GM12878 (cell line): ENCODE data around the gene LYPD4. TPM values are rescaled to one million over a fixed set of nuclear protein-coding genes. Genes with fewer than 3 reads are reported as not detected.

ENCODE experiments used
- ATAC-seq: fragments of 200-7000 bp; cut with Tn5 transposase; 3 replicates; pipeline ENCODE4 v1.9.1; 2020; ENCODE audit warnings: mild to moderate bottlenecking, moderate library complexity
- BruUV-seq: library from RNA; stranded (reverse); fragments of 400-500 nt; replicated peaks from 2 replicates; lab custom pipeline; 2021; lab: Mats Ljungman, UMichigan
- CTCF ChIA-PET: fragments of 300-600 bp; sonication (Branson Sonifier 250); formaldehyde crosslinking; extraction: SDS; loops from one replicate; lab custom pipeline; 2021; ENCODE audit warnings: inconsistent platforms; lab: Yijun Ruan, JAX
- POLR2A ChIA-PET: fragments of 350-600 bp; formaldehyde crosslinking; extraction: SDS; loops from one replicate; lab custom pipeline; 2021; ENCODE audit warnings: inconsistent platforms; lab: Charles Lee
- RAD21 ChIA-PET: fragments of 300-600 bp; sonication (Branson Sonifier 250); formaldehyde crosslinking; loops from one replicate; lab custom pipeline; 2023; ENCODE audit warnings: antibody characterized with exemption; ENCODE audit not compliant: unreplicated experiment; lab: Charles Lee
- SMC1A ChIA-PET: fragments of 300-600 bp; sonication (Branson Sonifier 250); formaldehyde crosslinking; loops from one replicate; lab custom pipeline; 2023; ENCODE audit not compliant: unreplicated experiment, uncharacterized antibody; lab: Charles Lee
- DNase-seq: peaks from one replicate; pipeline ENCODE4 v3.0.0-alpha.2; 2011; ENCODE audit warnings: low read depth, low spot score
- FAIRE-seq: peaks from 3 replicates; lab custom pipeline; 2011; peaks lifted over from hg19 to GRCh38; lab: Jason Lieb, UNC
- H2AFZ ChIP-seq: 2 replicates; pipeline ENCODE4 v1.6.0; 2011; ENCODE audit warnings: low read depth, low read length, control low read depth; ENCODE audit not compliant: control insufficient read depth
- H3K27ac ChIP-seq: 2 replicates; pipeline ENCODE4 v1.5.1; 2011; ENCODE audit warnings: control low read depth; ENCODE audit not compliant: control insufficient read depth, insufficient read depth
- H3K27me3 ChIP-seq, 2 experiments: replicated peaks in 1 of 2; 2 replicates each; pipeline versions ENCODE4 v1.6.0 to v1.6.1; 2011; ENCODE audit warnings: low read length in 1 of 2; ENCODE audit not compliant: control insufficient read depth in 2 of 2, insufficient read depth in 2 of 2
- H3K36me3 ChIP-seq, 2 experiments: 2 replicates each; pipeline ENCODE4 v1.5.1; 2011; ENCODE audit warnings: low read length in 1 of 2; ENCODE audit not compliant: control insufficient read depth in 2 of 2, insufficient read depth in 2 of 2
- H3K4me1 ChIP-seq: 2 replicates; pipeline ENCODE4 v1.6.1; 2011; ENCODE audit warnings: mild to moderate bottlenecking, low read length, moderate library complexity, mixed read lengths; ENCODE audit not compliant: control insufficient read depth, insufficient read depth
- H3K4me2 ChIP-seq: 2 replicates; pipeline ENCODE4 v1.6.0; 2011; ENCODE audit warnings: control low read depth; ENCODE audit not compliant: control insufficient read depth, insufficient read depth
- H3K4me3 ChIP-seq: fragments of 200-600 bp; sonication (generic); 2 replicates; pipeline ENCODE4 v1.5.1; 2016
- H3K79me2 ChIP-seq: 2 replicates; pipeline ENCODE4 v1.6.0; 2011; ENCODE audit warnings: low read length; ENCODE audit not compliant: control insufficient read depth, insufficient read depth
- H3K9ac ChIP-seq: 2 replicates; pipeline ENCODE4 v1.8.0; 2011; ENCODE audit warnings: low read length, control low read depth, mixed read lengths; ENCODE audit not compliant: control insufficient read depth, insufficient read depth
- H3K9me3 ChIP-seq: replicated peaks from 3 replicates; pipeline ENCODE4 v1.5.1; 2011; ENCODE audit warnings: mild to moderate bottlenecking, low read length; ENCODE audit not compliant: control insufficient read depth, insufficient read depth
- H4K20me1 ChIP-seq: 2 replicates; pipeline ENCODE4 v1.6.0; 2011; ENCODE audit not compliant: control insufficient read depth, insufficient read depth
- CBX5 ChIP-seq: sonication (generic); IDR thresholded peaks from 2 replicates; pipeline ENCODE4 v1.6.1; 2016; ENCODE audit warnings: low read depth, moderate library complexity, mild to moderate bottlenecking, inconsistent platforms
- DPF2 ChIP-seq: fragments of 450-650 bp; IDR thresholded peaks from 2 replicates; pipeline ENCODE4 v1.6.1; 2017; ENCODE audit warnings: mild to moderate bottlenecking
- HDAC6 ChIP-seq: fragments of 200-600 bp; sonication (generic); IDR thresholded peaks from one replicate; pipeline ENCODE4 v1.8.0; 2017; ENCODE audit warnings: antibody characterized with exemption; ENCODE audit not compliant: unreplicated experiment
- MEF2B ChIP-seq: fragments of 450-650 bp; IDR thresholded peaks from 2 replicates; pipeline ENCODE4 v1.6.1; 2018; ENCODE audit warnings: mild to moderate bottlenecking, moderate library complexity; ENCODE audit not compliant: partially characterized antibody, poor library complexity, severe bottlenecking
- POU2F2 ChIP-seq: IDR thresholded peaks from 3 replicates; pipeline ENCODE4 v1.6.1; 2011; ENCODE audit warnings: low read depth, mild to moderate bottlenecking, low read length, borderline replicate concordance
- SIN3A ChIP-seq: IDR thresholded peaks from 2 replicates; pipeline ENCODE4 v1.6.1; 2012; ENCODE audit warnings: low read depth, low read length, improper control_type of control experiment
- SMARCA5 ChIP-seq: fragments of 450-650 bp; IDR thresholded peaks from 2 replicates; pipeline ENCODE4 v1.6.1; 2017; ENCODE audit warnings: mild to moderate bottlenecking
- SMC3 ChIP-seq: IDR thresholded peaks from 2 replicates; pipeline ENCODE4 v1.6.1; 2011; ENCODE audit warnings: low read length, improper control_type of control experiment, borderline replicate concordance
- WGBS: methylation state at CpG from one replicate; pipeline ENCODE4 v1.1.6; 2016; ENCODE audit warnings: low lambda C conversion rate; ENCODE audit not compliant: insufficient replicate concordance, insufficient coverage; ENCODE audit errors: missing lambda C conversion rate; 5-methylcytosine and 5-hydroxymethylcytosine counted together
- in situ Hi-C: fragments of 300-500 bp; cut with MboI; formaldehyde crosslinking; loops from 9 replicates; pipeline ENCODE4 v1.14.3; 2018; ENCODE audit warnings: mixed read lengths
- intact Hi-C: fragments of 100-400 bp; cut with micrococcal nuclease; formaldehyde crosslinking; loops from one replicate; pipeline ENCODE4 v1.14.2; 2022; ENCODE audit not compliant: unreplicated experiment
- polyA plus RNA-seq, 11 experiments: library from polyadenylated mRNA; depleted of rRNA in 4 of 11; unstranded in 6 of 11; stranded (reverse) in 5 of 11; fragments of >200 nt; fragmentation: Nextera tagmentation in 4 of 11; fragmentation: Illumina TruSeq in 1 of 11; extraction: Ambion mirVana in 4 of 11; extraction: Trizol in 1 of 11; gene quantifications; 1 replicate in 1 of 11; 2 replicates in 10 of 11; pipeline versions ENCODE4 v1.2.1 to v1.2.3, GENCODE V29; 2011 to 2016; ENCODE audit warnings: inconsistent platforms in 2 of 11, missing spikeins in 2 of 11, low read depth in 1 of 11
- total RNA-seq, 4 experiments: library from RNA; depleted of rRNA in 3 of 4; stranded (reverse); fragments of >200 nt in 3 of 4; fragmentation: Illumina TruSeq in 1 of 4; extraction: Trizol in 1 of 4; gene quantifications; 2 replicates each; pipeline versions ENCODE4 v1.2.1 to v1.2.3, GENCODE V29; 2013 to 2021
- TF ChIP-seq, protein P1 (sequence below): fragments of 450-650 bp; conservative IDR thresholded peaks from 2 replicates; pipeline ENCODE4 v1.6.1; 2017; ENCODE audit warnings: mild to moderate bottlenecking, moderate library complexity
- TF ChIP-seq, protein P2 (sequence below): IDR thresholded peaks from 2 replicates; pipeline ENCODE4 v1.6.1; 2011; ENCODE audit warnings: borderline replicate concordance, low read depth, mild to moderate bottlenecking, moderate library complexity, low read length; ENCODE audit not compliant: insufficient read depth, poor library complexity, severe bottlenecking
- TF ChIP-seq, protein P3 (sequence below): fragments of 450-650 bp; IDR thresholded peaks from 2 replicates; pipeline ENCODE4 v1.6.1; 2016; ENCODE audit warnings: mild to moderate bottlenecking
- TF ChIP-seq, protein P4 (sequence below): fragments of 450-650 bp; formaldehyde crosslinking; IDR thresholded peaks from 2 replicates; pipeline ENCODE4 v1.4.0; 2020; ENCODE audit warnings: mild to moderate bottlenecking, moderate library complexity

The LYPD4 gene
- total and polyA plus RNA-seq, 10 of the 15 experiments (the other 5 are each of a cell fraction or from before 2014, with no cell fraction given), result not detected

DNA sequence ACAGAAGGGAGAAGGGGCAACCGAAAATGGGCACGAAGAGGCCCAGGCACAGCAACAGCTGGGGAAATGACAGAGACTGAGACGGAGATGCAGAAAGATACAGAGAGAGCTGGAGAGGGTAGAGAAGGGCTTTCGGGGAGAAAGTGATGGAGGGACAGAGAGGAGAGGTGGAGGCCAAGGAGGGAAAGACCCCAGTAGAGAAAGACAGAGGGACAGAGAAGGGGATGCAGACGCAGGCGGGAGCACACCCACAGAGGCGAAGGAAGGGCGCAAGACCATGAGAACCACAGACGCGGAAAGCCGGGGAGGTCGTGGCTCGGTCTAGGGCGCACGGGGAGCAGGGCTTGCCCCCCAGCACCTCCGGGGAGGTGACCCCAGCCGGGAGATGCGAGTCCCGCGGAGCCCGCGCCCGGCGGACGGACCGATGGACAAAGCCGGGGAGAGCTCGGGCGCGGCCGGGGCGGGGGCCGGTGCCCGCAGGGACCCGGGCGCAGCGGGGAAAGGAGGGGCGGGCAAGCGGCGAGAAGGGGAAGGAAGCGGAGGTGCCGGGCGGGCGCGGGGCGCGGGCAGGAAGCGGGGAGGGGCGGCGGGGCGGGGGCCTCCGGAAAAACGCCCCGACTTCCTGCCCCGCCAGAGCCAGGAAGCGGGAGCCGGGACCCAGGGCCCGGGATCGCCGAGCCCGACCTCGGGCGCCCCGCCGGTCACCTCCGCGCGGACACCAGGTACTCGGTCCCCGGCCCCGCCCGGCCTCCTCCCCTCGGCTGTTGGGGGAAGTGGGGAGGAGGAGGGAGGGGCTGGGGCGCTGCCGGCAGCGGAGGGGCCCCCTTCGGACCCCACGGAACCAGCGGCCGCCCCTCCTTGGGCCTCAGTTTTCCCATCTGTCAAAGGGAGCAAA is 38.3 kb upstream of the LYPD4 start, which contains the start of gene ARHGEF1:
Gene ARHGEF1 (plus strand): TSS at position 617 of the 895 bp plus-strand sequence. CDS start 4,899 bp downstream, outside the sequence.
- in situ Hi-C loops, result no loop called here
- intact Hi-C loops, result no loop called here
- FAIRE-seq, result peak; percentile 18
- peak; percentile 86 for TF ChIP-seq HDAC6
- no peak for TF ChIP-seq CBX5
- no peak for TF ChIP-seq SMARCA5
- peak; percentile 14; the same call in 1 of the 3 replicates for TF ChIP-seq POU2F2
- TF ChIP-seq, protein P1, sequence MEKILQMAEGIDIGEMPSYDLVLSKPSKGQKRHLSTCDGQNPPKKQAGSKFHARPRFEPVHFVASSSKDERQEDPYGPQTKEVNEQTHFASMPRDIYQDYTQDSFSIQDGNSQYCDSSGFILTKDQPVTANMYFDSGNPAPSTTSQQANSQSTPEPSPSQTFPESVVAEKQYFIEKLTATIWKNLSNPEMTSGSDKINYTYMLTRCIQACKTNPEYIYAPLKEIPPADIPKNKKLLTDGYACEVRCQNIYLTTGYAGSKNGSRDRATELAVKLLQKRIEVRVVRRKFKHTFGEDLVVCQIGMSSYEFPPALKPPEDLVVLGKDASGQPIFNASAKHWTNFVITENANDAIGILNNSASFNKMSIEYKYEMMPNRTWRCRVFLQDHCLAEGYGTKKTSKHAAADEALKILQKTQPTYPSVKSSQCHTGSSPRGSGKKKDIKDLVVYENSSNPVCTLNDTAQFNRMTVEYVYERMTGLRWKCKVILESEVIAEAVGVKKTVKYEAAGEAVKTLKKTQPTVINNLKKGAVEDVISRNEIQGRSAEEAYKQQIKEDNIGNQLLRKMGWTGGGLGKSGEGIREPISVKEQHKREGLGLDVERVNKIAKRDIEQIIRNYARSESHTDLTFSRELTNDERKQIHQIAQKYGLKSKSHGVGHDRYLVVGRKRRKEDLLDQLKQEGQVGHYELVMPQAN, result 0 out of 2 replicates have a peak, but pooled peaks have one; percentile 49
- TF ChIP-seq, protein P2, sequence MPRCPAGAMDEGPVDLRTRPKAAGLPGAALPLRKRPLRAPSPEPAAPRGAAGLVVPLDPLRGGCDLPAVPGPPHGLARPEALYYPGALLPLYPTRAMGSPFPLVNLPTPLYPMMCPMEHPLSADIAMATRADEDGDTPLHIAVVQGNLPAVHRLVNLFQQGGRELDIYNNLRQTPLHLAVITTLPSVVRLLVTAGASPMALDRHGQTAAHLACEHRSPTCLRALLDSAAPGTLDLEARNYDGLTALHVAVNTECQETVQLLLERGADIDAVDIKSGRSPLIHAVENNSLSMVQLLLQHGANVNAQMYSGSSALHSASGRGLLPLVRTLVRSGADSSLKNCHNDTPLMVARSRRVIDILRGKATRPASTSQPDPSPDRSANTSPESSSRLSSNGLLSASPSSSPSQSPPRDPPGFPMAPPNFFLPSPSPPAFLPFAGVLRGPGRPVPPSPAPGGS, result peak; percentile 87
- TF ChIP-seq SIN3A, result peak; percentile 56; the same call in 1 of the 2 replicates
- TF ChIP-seq, protein P3, sequence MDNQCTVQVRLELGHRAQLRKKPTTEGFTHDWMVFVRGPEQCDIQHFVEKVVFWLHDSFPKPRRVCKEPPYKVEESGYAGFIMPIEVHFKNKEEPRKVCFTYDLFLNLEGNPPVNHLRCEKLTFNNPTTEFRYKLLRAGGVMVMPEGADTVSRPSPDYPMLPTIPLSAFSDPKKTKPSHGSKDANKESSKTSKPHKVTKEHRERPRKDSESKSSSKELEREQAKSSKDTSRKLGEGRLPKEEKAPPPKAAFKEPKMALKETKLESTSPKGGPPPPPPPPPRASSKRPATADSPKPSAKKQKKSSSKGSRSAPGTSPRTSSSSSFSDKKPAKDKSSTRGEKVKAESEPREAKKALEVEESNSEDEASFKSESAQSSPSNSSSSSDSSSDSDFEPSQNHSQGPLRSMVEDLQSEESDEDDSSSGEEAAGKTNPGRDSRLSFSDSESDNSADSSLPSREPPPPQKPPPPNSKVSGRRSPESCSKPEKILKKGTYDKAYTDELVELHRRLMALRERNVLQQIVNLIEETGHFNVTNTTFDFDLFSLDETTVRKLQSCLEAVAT, result peak; percentile 58
- 0 out of 2 replicates have a peak, but pooled peaks have one; percentile 44 for TF ChIP-seq DPF2
- TF ChIP-seq MEF2B, result no peak
- TF ChIP-seq, protein P4, sequence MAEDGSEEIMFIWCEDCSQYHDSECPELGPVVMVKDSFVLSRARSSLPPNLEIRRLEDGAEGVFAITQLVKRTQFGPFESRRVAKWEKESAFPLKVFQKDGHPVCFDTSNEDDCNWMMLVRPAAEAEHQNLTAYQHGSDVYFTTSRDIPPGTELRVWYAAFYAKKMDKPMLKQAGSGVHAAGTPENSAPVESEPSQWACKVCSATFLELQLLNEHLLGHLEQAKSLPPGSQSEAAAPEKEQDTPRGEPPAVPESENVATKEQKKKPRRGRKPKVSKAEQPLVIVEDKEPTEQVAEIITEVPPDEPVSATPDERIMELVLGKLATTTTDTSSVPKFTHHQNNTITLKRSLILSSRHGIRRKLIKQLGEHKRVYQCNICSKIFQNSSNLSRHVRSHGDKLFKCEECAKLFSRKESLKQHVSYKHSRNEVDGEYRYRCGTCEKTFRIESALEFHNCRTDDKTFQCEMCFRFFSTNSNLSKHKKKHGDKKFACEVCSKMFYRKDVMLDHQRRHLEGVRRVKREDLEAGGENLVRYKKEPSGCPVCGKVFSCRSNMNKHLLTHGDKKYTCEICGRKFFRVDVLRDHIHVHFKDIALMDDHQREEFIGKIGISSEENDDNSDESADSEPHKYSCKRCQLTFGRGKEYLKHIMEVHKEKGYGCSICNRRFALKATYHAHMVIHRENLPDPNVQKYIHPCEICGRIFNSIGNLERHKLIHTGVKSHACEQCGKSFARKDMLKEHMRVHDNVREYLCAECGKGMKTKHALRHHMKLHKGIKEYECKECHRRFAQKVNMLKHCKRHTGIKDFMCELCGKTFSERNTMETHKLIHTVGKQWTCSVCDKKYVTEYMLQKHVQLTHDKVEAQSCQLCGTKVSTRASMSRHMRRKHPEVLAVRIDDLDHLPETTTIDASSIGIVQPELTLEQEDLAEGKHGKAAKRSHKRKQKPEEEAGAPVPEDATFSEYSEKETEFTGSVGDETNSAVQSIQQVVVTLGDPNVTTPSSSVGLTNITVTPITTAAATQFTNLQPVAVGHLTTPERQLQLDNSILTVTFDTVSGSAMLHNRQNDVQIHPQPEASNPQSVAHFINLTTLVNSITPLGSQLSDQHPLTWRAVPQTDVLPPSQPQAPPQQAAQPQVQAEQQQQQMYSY (CRISPR knock-in tag), result 0 out of 2 replicates have a peak, but pooled peaks have one; percentile 43
- no peak for TF ChIP-seq SMC3

More for the DNA sequence above, 38.3 kb upstream of the LYPD4 start, which contains the start of gene ARHGEF1:
- peaks cover 34% of the 10 kb centered on the region for H3K4me1 ChIP-seq
- H3K9ac ChIP-seq, result peak within 1 kb of the TSS; percentile 73
- ChIA-PET CTCF (interaction anchor here (6.2 to 10.8 kb wide), 2 partner anchors 8 to 23 kb away, joined by 49 to 136 read pairs; partner anchors contain the start of genes CD79A and RPS19), POLR2A (interaction anchor here (0.6 to 6.9 kb wide), 8 partner anchors 10 to 623 kb away, joined by 3 to 90 read pairs (median 6); partner anchors contain the start of gene RPS19), RAD21 (interaction anchor here (7.1 kb wide), 1 partner anchor 9 kb away, joined by 120 read pairs; the partner anchor contains the start of gene CD79A), SMC1A (interaction anchor here (0.7 to 2.1 kb wide), 2 partner anchors 20 to 23 kb away, joined by 3 to 6 read pairs; partner anchors contain the start of gene RPS19)
- no peaks in the 10 kb centered on the region for H3K9me3 ChIP-seq
- H3K79me2 ChIP-seq, result peaks cover 73% of the 10 kb centered on the region
- peaks cover 4 to 7% of the 10 kb centered on the region in 2 experiments; a peak in 3 of 4 replicates for H3K36me3 ChIP-seq
- no peak for DNase-seq
- H3K27me3 ChIP-seq, result no peaks in the 10 kb centered on the region
- 0% methylated on average over 26 of the region's 80 CpGs for WGBS
- peak within 1 kb of the TSS; percentile 89 for H3K4me3 ChIP-seq
- no peaks in the 10 kb centered on the region for H4K20me1 ChIP-seq
- peak within 1 kb of the TSS; percentile 42 for H2AFZ ChIP-seq
- peak; percentile 36 for ATAC-seq
- BruUV-seq, result no TSS peak
- peak within 1 kb of the TSS; percentile 90 for H3K4me2 ChIP-seq
- H3K27ac ChIP-seq, result peak within 1 kb of the TSS; percentile 87
